GM08714 (cell line): ENCODE data around the gene IFIT1B.
"Not testable (repeated sequence)": the region's sequence is repeated elsewhere in the genome, so short reads cannot be mapped to it uniquely, and the experiment has no call there.

Source experiments
- H3K4me3 ChIP-seq: fragments of 200-500 bp; sonication (Bioruptor generic); 2 replicates; pipeline ENCODE4 v1.5.1; 2014; ENCODE audit warnings: mild to moderate bottlenecking, low read length, inconsistent platforms
- ZNF274 ChIP-seq: IDR thresholded peaks from 2 replicates; pipeline ENCODE4 v1.6.1; 2012; ENCODE audit warnings: mild to moderate bottlenecking, low read depth, low read length

Gene IFIT1B

GRCh38 chr10:89404104-89405047 is 26.5 kb downstream of the IFIT1B start:
- no peak overlapping the region for H3K4me3 ChIP-seq
- no peak for TF ChIP-seq ZNF274

GRCh38 chr10:89406178-89406577 is 28.3 kb downstream of the IFIT1B start:
- H3K4me3 ChIP-seq, result not testable (repeated sequence)

DNA sequence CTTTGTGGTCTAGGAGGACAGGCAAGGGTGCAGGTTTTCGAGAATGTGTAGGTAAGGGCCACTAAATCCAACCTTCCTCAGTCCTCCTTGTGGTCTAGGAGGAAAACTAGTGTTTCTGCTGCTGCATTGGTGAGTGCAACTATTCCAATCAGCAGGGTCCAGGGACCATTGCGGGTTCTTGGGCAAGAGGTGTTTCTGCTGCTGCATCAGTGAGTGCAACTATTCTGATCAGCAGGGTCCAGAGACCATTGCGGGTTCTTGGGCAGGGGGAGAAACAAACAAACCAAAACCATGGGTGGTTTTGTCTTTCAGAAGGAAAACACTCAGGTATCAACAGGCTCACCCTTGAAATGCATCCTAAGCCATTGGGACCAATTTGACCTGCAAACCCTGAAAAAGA is 29.9 kb downstream of the IFIT1B start:
- not testable (repeated sequence) for H3K4me3 ChIP-seq

DNA sequence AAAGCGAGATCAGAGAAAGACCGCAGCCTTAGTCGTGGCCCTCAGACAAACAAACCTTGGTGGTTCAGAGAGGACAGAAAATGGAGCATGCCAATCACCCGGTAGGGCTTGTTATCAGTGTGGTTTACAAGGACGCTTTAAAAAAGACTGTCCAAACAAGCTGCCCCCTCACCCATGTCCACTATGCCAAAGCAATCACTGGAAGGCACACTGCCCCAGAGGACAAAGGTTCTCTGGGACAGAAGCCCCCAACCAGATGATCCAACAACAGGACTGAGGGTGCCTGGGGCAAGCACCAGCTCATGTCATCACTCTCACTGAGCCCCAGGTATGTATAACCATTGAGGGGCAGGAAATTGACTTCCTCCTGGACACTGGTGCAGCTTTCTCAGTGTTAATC is 31.4 kb downstream of the IFIT1B start:
- not testable (repeated sequence) for H3K4me3 ChIP-seq

- not testable (repeated sequence) for H3K4me3 ChIP-seq
Measured at GRCh38 chr10:89410551-89410950, 32.7 kb downstream of the IFIT1B start.

DNA sequence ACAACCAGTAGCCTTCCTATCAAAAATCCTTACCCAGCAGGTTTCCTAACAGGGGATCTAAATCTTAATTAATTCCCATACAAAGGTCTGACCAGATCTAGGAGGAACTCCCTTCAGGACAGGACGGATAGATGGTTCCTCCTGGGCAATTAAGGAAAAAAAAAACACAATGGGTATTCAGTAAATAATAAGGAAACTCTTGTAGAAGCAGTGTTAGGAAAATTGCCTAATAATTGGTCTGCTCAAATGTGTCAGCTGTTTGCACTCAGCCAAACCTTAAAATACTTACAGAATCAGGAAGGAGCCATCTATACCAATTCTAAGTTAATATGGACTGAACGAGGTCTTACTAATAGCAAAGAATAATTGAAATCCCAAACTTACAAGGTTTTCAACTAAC is 33.3 kb downstream of the IFIT1B start:
- H3K4me3 ChIP-seq, result not testable (repeated sequence)

DNA sequence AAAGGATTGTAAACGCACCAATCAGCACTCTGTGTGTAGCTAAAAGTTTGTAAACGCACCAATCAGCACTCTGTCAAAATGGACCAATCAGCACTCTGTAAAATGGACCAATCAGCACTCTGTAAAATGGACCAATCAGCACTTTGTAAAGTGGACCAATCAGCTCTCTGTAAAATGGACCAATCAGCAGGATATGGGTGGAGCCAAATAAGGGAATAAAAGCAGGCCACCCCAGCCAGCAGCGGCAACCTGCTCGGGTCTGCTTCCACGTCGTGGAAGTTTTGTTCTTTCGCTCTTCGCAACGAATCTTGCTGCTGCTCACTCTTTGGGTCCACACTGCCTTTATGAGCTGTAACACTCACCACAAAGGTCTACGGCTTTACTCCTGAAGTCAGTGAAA is 34.4 kb downstream of the IFIT1B start:
- H3K4me3 ChIP-seq, result not testable (repeated sequence)

DNA sequence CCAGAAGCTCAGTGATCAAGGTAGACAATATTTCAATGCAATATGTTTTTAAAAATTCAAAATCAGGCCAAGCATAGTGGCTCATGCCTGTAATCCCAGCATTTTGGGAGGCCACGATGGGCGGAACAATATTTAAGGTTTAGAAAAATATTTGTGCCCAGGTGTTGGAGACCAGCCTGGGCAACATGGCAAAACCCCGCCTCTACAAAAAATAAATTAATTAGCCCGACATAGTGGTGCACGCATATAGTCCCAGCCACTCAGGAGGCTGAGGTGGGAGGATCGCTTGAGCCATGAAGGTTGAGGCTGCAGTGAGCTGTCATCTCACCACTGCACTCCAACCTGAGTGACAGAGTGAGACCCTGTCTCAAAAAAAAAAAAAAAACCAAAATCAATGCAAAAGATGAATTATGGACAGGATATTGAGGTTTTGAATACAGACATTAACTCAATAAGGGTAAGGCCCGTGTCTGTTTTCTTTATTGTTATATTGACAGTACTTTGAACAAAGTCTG is 35.6 kb downstream of the IFIT1B start:
- TF ChIP-seq ZNF274, result no peak
- H3K4me3 ChIP-seq, result peak overlapping the region; percentile 87

DNA sequence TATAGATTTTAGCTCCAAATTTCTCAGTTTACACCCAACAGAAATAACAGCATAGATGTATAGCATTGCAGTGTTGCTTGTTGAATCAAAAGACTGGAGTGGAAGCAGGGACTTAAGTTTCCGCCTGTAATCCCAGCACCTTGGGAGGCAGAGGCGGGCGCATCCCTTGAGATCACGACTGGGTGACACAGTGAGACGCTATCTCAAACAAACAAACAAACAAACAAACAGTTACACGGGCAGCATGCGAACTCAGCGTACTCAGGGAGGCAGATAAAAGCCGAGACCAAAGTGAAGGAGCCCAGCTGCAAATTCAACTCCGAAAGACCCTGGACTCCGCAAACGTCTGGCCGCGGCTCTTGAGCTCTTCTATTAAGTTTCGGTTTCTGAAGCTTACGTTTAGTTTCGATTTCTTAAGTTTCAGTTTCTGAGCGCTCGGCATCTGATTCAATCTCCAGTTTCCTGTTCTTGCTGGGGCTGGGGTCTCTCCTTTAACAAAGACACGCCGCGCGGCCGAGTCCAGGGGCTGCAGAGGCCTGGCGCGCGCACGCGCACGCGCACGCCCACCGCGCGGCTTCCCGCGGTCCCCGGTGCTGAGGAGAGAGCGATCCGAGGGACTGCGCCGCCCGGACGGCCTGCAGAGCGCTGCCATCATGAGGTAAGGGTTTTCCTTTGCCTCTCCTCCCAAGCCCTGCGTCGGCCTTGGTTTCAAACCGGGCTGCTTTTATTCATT is 36.5 kb downstream of the IFIT1B start, which contains the start of gene IFIT5:
IFIT5 (plus strand) TSS at position 423 of the 733 bp plus-strand sequence; CDS start at position 654, 231 bp downstream.
- peak within 1 kb of the TSS; percentile 87 for H3K4me3 ChIP-seq
- TF ChIP-seq ZNF274, result no peak

DNA sequence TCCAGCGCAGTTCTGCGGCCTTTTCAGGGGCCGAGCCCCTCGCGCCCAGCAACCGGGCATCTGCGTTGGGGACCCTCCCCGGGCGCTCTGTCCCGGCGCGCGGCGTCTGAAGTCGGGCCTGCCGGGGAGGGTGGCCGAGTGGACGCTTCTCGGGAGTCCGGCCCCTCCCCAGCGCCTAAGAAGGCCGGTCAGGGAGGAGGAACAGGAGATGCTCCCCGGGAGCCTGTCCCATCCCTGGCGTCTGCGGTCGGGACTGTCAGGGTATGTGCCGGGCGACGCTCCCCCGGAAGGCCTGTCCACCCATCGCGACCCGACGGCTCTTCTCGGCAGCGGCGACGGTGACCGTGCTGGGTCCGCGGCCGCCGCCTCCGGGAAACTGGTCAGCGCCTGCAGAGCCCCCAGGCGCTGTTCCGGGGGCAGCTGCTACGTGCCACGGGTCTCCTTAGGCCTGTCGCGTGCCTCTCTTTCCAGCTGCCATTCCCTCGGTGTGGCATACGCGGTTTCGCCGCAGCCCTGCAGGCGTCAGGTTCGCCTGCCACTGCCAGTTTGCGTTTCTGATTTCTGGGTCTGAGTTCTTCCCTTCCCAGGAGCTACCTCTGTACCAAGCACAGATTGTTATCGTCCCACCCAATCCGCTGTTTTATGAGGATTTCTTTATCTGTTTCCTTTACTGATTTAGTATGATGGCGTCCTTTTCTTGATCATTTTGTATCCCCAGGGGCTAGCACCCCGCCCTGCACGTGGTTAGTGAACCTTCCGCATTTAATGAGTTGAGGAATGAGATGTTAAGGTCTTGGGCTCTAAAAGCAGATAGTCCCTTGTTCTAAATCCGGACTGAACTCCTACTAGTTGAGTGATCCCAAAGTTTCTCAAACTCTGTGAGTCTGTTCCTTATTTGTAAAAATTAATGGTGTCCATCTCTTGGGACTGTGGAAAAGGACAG is 37.3 kb downstream of the IFIT1B start:
- TF ChIP-seq ZNF274, result no peak
- H3K4me3 ChIP-seq, result peak overlapping the region; percentile 87

GRCh38 chr10:89416465-89416864 is 38.6 kb downstream of the IFIT1B start:
- peak overlapping the region; percentile 87; the same call in 1 of the 2 replicates for H3K4me3 ChIP-seq
- no peak for TF ChIP-seq ZNF274

DNA sequence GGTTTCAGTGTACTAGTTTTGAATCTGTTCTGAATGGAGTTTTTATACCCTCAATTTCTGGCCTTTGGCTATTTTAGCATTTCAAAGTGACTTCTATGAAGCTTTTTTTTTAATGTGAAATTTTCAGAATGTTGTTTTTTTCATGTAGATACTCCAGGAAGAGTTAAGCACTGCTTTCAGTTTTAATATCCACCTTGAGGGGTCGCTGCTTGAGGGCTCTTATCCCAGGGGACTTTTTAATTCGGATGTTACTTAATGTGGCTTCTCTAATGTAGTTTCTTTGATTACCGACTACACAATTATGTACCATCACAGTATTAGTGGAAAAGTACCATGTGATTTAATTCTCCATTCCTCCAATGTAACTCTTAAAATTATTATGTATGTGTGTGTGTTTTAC is 41.7 kb downstream of the IFIT1B start:
- no peak overlapping the region for H3K4me3 ChIP-seq
- no peak for TF ChIP-seq ZNF274

- no peak for TF ChIP-seq ZNF274
- H3K4me3 ChIP-seq, result no peak overlapping the region
Measured at GRCh38 chr10:89421018-89421476, 43.2 kb downstream of the IFIT1B start.

DNA sequence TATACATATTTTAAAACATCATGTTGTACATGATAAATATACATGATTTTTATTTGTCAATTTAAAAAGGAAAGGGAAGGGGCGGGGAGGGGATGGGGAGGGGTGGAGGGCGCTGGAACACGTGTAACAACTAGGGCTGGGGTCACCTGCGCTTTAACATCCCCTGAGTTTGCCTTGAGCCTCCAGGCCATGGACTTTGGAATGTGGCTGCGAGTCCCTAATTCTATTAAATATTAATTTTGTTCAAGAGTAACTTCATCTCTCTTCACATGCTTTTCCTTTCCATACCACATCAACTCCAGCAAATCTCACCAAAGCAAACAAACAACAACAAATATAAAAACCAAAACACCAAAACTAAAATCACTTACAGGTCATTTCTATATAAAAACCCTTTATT is 47.1 kb downstream of the IFIT1B start:
- H3K4me3 ChIP-seq, result no peak overlapping the region
- TF ChIP-seq ZNF274, result no peak
